ENCODE data around the gene ZNF439.
A peak's percentile ranks its signal among the peaks of the same experiment; 100 is the strongest.
"Not testable (repeated sequence)": the region's sequence is repeated elsewhere in the genome, so short reads cannot be mapped to it uniquely, and the experiment has no call there.

Gene ZNF439

DNA sequence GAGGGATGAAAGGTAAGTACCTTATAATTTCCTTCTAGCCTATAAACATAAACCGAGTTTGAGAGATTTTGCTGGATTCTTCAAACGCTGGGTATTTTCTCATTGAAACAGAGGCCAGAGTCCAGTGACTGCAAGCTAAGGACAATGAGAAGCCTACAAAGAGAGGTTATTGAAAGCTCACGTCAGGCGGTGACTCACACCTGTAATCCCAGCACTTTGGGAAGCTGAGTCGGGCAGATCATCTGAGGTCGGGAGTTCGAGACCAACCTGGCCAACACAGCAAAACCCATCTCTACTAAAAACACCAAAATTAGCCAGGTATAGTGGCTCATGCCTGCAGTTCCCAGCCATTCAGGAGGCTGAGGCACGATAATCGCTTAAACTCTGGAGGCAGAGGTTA lies 24.1 kb downstream of the ZNF439 start:
- no peak for DNase-seq

DNA sequence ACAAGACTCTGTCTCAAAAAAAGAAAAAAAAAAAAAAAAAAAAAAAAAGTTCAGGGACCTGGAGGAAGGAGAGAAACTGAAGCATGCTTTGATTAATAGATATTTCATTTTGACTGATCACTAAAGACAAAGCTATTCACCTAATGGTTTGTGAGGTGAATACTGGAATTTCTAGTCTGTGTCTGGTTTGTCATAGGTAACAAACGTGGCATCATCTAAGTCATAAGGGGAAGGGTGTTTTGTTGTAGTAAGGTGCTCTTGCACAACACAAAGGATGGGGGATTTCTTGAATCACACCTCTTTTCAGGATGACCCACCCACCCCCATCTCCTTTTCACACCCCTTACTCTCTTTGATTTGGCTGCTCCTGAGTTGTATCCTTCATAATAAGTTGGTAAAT lies 25.2 kb downstream of the ZNF439 start:
- DNase-seq, result no peak

DNA sequence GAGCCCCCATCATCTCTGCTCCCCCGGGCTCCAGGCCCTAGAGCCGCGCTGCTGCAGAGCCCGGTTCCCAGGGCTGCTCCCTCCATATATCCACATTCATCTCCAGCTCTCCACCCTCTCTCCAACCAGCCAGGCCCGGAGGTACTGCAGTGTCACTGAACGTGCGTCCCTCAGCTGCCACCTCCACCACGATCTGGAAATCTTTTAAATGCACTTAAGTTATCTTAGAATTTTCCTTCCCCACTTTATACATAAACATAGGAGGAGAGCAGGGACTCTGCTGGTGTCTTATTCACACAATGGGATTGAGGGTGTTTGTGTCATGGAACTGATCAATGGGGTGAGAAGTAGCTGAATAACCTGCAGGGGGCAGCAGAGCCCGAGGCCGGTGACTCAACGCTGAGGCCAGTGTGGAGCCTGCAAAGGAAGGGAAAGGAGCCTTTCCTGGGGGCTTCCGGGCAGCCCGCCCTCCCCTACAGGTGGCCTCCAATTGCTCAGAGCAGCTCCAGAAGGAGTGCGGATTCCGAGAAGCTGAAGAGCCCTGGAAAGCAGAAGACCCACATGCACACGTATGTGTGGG lies 31.3 kb downstream of the ZNF439 start:
- DNase-seq, result peak in 1 of 2 experiments; percentile 1

DNA sequence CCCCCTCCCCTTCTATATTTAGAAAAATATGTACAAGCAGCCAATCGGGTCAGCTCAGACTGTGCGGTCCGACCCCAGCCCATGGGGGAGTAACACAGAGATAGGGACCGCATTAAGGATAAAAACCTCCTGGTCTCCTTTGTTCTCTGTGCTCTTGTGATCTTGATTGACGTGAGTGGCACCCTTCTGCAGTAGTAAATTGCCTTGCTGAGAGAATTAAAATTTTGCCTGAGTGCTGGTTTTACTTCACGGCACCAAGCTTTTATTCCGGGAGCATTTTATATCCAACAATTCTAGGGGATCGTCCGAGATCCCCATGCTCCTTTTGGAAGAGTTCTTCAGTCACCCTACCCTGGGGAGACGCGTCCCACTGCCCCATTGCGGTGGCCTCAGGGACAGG lies 32.1 kb downstream of the ZNF439 start:
- no peak for DNase-seq

DNA sequence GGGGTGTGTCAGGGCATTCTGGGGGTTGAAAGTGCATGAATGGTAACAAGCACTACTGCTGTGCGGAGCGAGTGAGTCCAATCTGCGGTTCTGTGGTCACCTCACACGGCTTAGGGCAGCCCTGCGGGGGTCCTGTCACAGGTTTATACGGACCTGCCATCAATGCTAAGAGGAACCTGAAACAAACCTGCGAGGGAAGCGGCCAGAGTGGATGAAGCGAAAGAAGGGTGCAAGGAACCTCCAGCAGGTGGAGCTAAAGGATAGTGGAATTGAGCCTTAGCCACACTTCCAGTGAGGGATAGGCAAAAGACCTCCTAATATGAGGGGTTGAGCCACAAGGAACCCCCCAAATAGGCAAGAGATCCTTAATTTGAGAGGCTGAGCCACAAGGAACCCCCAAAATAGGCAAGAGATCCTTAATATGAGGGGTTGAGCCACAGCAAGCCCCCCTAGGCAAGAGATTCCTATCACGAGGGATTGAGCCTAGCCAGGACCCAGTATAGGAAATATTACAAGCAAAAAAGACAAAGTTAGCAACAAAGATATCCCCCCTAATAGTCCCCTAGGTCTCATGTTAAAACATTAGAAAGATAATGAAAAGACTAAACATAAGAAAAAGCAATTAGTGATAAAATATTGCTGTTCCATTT lies 32.8 kb downstream of the ZNF439 start:
- DNase-seq, result peak; percentile 52 to 69

DNA sequence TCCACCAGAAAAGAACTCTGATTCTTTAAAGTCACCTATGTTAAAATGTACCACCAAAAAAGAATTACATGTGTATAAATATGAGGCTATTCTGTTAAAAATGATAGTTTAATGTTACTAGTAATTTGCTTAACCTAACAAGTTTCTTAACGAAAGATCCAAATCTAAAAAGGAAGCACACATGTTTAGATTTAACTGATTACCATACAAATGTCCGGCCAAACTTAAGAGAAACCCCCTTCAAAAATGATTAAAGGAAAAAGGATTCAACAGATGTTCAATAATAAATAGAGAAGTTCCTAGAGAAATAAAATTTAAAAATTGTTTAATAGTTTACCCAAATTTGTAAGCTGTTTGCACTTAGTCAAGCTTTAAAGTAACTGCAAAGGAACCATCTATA lies 34.1 kb downstream of the ZNF439 start:
- no peak for DNase-seq

DNA sequence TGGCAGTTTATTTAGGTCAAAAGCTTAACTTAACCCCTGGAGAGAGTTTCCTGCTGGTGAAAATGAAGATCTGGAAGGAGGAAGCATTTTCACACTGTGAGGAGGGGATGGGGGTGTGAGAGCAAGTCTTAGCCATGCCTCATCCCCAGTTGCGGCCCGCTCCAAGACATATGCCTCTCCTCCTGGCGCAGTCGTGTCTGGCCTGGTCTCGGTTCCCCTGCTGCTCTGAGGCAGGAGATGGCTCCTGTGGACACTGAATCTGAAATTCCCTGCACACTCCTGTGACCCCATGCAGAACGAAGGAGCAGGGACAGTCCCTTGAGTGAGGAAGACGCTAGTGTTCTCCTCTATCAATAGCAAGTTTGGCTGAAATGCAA lies 38.7 kb downstream of the ZNF439 start:
- DNase-seq, result peak in 1 of 2 experiments; percentile 22

DNA sequence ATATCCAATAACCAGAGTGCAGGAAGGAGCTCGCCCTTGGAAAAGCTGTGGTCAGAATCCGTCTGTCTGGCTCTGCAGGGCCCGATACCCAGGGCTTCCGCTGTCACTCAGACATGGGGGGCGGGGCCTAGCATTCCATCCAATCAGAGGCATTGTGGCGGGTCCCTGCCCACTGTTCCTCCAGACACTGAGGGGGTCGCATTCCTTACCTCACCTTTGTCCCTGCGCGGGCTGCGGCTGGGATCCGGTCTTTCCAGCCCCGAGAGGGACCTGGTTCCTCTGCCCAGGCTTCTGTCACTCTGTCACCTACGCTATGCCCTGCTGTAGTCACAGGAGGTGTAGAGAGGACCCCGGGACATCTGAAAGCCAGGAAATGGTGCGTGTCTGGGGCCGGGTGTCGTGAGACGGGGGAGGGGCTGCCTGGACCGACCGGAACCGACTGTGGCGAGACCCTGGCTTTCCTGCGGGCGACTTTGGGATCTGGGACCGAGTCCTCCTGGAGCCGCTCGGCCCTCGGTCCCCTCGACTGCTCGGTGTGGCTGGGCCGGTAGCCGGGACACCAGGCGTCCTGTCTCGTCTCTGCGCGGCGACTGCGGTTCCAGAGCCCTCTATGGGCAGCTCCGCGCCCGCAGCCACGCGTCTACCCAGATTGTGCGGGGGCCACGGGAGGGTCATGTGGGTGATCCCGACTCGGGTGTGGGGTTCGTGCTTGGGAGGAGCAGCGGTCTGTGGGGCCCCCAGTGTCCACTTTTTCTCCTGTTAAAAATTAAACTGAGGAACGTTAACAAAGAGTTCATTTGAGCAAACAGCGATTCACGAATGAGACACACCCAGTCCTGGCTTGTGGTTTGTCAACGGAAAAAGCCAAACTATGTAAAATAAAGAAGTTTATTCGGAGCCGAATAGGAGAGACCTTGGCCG lies 39.3 kb downstream of the ZNF439 start, which contains the start of gene ZNF69:
Gene ZNF69, plus strand, starts transcription at position 172 of the 921 bp plus-strand sequence. Its CDS starts 142 bp downstream, at position 314.
- DNase-seq, result peak; percentile 72 to 74

DNA sequence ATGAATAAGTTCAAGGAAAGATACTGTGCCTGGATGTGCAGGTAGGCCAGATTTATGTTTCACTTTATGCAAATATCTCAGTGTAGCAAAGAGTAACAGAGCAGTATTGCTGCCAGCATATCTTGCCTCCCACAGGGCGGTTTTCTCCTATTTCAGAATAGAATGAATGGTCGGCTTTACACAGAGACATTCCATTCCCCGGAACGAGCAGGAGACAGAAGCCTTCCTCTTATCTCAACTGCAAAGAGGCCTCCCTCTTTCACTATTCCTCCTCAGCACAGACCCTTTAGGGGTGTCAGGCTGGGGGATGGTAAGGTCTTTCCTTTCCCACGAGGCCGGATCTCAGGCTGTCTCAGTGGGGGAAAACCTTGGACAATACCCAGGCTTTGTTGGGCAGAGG lies 41.4 kb downstream of the ZNF439 start:
- DNase-seq, result not testable (repeated sequence)

DNA sequence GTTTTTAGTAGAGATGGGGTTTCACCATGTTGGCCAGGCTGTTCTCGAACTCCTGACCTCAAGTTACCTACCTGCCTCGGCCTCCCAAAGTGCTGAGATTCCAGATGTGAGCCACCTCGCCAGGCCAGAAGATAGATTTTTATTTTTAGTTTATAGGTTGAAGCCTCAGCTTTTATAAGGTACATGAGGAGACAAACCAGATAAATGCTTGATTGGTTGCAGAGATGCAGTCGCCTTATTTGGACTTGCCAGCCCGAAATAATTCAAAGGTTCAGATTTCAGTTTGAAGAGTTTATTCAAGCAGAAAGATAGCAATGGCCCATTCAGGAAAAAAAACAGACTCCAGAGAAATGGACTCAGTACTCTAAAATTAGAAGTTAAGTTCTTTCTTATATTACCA lies 42.1 kb downstream of the ZNF439 start:
- DNase-seq, result no peak

DNA sequence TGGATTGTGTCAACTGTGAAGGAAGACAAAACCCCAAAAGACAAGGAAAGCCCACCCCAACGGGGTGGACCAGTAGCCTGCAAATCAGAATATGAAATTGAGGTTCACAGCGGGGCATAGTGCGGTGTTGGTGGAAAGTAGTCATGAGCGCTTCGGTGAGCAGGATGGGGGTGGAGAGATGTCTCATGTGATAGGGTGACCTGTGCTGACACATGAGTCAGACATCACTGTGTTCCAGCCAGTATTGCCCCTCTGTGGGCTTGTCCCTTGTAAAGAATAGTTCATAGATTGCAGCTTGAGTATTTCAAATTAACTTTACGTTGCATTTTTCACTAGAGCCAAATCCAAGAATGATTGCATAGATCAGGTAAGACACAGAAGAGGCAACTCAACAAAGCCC lies 46.3 kb downstream of the ZNF439 start:
- no peak for DNase-seq

DNA sequence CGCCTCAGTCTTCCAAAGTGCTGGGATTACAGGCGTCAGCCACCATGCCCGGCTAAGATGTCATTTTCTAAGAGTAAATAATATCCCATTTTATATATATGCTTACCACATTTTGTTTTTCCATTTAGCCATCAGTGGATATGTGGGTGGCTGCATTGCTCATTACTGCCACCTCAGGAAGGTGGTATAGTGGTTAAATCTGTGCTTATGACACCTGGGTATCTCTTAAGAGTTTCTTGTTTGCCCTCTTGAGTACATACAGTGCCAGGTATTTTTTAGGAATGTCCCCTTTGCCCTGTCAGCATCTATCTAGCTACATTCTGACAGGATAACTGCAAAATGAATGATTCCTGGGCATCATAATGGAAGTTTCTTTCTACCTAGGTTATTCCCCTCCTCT lies 53.7 kb downstream of the ZNF439 start:
- no peak for DNase-seq

DNA sequence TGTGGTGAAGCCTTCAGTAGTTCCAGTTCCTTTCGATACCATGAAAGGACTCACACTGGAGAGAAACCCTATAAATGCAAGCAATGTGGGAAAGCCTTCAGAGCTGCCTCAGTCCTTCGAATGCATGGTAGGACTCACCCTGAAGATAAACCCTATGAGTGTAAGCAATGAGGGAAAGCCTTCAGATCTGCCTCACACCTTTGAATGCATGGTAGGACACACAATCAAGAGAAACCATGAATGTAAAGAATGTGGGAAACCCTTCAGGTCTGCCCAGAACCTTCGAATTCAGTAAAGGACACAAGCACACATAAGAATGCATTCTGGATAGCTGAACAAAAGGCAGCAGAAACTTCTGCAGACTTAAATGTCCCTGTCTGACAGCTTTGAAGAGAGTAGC lies 57.4 kb downstream of the ZNF439 start:
- DNase-seq, result no peak

DNA sequence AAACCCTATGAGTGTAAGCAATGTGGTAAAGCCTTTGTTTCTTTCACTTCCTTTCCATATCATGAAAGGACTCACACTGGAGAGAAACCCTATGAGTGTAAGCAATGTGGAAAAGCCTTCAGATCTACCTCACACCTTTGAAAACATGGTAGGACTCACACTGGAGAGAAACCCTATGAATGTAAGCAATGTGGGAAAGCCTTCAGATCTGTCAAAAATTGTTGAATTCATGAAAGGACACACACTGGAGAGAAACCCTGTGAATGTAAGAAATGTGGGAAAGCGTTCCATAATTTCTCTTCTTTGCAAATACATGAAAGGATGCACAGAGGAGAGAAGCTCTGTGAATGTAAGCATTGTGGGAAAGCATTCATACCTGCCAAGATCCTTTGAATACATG lies 63.4 kb downstream of the ZNF439 start:
- not testable (repeated sequence) for DNase-seq

DNA sequence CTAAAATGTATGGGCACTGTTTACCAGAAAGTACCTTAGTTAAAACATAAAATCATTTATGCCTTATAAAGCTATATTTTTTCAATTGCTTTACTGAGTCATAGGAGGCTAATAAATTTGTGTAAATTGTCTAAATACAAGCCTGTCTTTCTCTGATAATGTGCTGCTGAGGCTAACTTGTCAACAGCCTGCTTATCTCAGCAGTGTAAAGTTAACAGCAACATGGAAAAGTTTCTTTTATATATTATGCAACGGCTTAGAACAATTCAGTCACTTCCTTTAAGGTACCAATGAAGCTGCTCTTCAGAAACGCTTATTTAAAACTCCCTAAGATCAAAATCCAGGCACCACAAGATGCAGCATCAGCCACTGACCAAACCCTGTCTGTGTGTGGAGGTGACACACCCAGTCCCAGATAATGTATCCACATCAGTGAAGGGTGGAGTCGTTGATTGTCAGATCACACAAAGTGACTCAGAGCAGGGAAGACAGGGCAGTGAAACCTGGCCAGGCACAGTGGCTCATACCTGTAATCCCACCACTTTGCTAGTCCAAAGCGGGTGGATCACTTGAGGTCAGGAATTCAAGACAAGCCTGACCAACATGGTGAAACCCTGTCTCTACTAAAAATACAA lies 66.0 kb downstream of the ZNF439 start:
- not testable (repeated sequence) for DNase-seq

Data from AML-193 (cell line).